ENCODE results near the gene SLC8A1.

DNA sequence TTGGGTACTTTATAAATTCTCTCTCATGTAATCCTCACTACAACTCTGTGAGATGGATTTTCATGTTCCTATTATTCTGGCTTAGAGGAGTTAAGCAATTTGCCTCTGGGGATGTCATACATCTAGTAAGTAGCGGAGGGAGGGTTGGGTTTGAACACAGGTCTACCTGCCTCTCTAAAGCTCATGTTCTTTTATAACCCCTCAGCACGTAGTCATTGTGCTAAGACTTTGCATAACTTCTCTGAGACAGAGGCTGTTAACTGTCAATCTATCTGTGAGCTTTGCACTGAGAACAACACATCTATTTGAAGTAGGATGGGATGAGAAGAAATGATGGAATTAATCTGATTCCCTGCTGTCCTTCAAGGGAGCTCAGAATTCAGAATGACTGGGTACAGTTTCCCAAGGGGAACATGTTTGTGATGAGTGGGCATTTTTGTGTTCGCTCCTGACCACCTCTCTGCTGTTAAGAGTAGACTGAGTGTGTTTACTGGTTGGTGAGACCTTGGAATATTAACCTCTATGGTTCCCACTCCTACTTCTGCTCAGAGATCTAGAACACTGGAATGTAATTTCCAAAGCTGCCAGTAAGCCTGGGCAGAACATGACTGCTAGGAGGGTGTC is 320.7 kb downstream of the SLC8A1 start:
- TF ChIP-seq POLR2A (IDR thresholded peaks at IDR 0.05; ENCODE audit: low read length) = no peak
- no peak for TF ChIP-seq GATA1 (IDR thresholded peaks at IDR 0.05; ENCODE audit: low read depth, low read length)

Measured in erythroblast (primary cell).